GM12873 (cell line): ENCODE data around the gene CCDC14.

Experiments
- CTCF ChIP-seq: IDR thresholded peaks from 2 replicates; pipeline ENCODE4 v1.5.1; 2012; ENCODE audit warnings: low read depth, mild to moderate bottlenecking, moderate library complexity, low read length, control low read depth; ENCODE audit not compliant: insufficient read depth; ENCODE audit errors: missing control alignments

The CCDC14 gene

GRCh38 chr3:123878807-123879206, 82.2 kb downstream of the CCDC14 start:
- TF ChIP-seq CTCF = no peak

GRCh38 chr3:123877965-123878364, 83.1 kb downstream of the CCDC14 start:
- no peak for TF ChIP-seq CTCF

- no peak for TF ChIP-seq CTCF
Measured at GRCh38 chr3:123877466-123877865, 83.6 kb downstream of the CCDC14 start.

GRCh38 chr3:123876858-123877257, 84.2 kb downstream of the CCDC14 start:
- peak; percentile 32 for TF ChIP-seq CTCF

GRCh38 chr3:123872621-123873020, 88.4 kb downstream of the CCDC14 start:
- no peak for TF ChIP-seq CTCF

- no peak for TF ChIP-seq CTCF
Measured at GRCh38 chr3:123871946-123872345, 89.1 kb downstream of the CCDC14 start.

GRCh38 chr3:123870033-123870432, 91.0 kb downstream of the CCDC14 start:
- no peak for TF ChIP-seq CTCF
